ENCODE results near the gene KRTAP4-8. TPM values are rescaled to one million over a fixed set of nuclear protein-coding genes. Genes with fewer than 3 reads are reported as not detected.

KRTAP4-8 gene
- total RNA-seq, 1 experiment from 2014 or later: not detected

GRCh38 chr17:41054025-41054424 lies 43.9 kb downstream of the KRTAP4-8 start:
- H3K36me3 ChIP-seq (ENCODE audit: insufficient read depth, low read length): no peaks in the 10 kb centered on the region
- H3K79me2 ChIP-seq (ENCODE audit: low read length): no peaks in the 10 kb centered on the region
- peak; percentile 27 for DNase-seq
- no peak overlapping the region for H3K4me2 ChIP-seq (ENCODE audit: low read depth, low read length, poor library complexity, severe bottlenecking)
- H3K27ac ChIP-seq (ENCODE audit: low read length): no peak overlapping the region
- H3K9me2 ChIP-seq (replicated peaks; ENCODE audit: insufficient read depth, low read length): no peaks in the 10 kb centered on the region
- no peaks in the 10 kb centered on the region for H3K27me3 ChIP-seq (ENCODE audit: low read length)
- H3K9ac ChIP-seq (ENCODE audit: low read length): no peak overlapping the region
- no peaks in the 10 kb centered on the region for H3K9me3 ChIP-seq (ENCODE audit: low read length)
- no peaks in the 10 kb centered on the region for H3K4me1 ChIP-seq (ENCODE audit: low read length)
- no peaks in the 10 kb centered on the region for H4K20me1 ChIP-seq (ENCODE audit: insufficient read depth, low read depth, low read length)
- no peak overlapping the region for H2AFZ ChIP-seq (ENCODE audit: low read length)
- no peak overlapping the region for H3K4me3 ChIP-seq (ENCODE audit: low read length)

GRCh38 chr17:41052566-41052965 lies 45.4 kb downstream of the KRTAP4-8 start:
- Histone ChIP-seq H2AFZ (ENCODE audit: low read length) (no peak overlapping the region), H3K36me3 (ENCODE audit: insufficient read depth, low read length) (no peaks in the 10 kb centered on the region), H3K27ac (ENCODE audit: low read length) (no peak overlapping the region), H3K79me2 (ENCODE audit: low read length) (no peaks in the 10 kb centered on the region), H3K9me3 (ENCODE audit: low read length) (no peaks in the 10 kb centered on the region), H3K27me3 (ENCODE audit: low read length) (no peaks in the 10 kb centered on the region), H3K4me1 (ENCODE audit: low read length) (no peaks in the 10 kb centered on the region), H3K9ac (ENCODE audit: low read length) (no peak overlapping the region), H3K4me2 (ENCODE audit: low read depth, low read length, poor library complexity, severe bottlenecking) (no peak overlapping the region), H3K4me3 (ENCODE audit: low read length) (no peak overlapping the region), H3K9me2 (replicated peaks; ENCODE audit: insufficient read depth, low read length) (no peaks in the 10 kb centered on the region), H4K20me1 (ENCODE audit: insufficient read depth, low read depth, low read length) (no peaks in the 10 kb centered on the region)
- no peak for DNase-seq

DNA sequence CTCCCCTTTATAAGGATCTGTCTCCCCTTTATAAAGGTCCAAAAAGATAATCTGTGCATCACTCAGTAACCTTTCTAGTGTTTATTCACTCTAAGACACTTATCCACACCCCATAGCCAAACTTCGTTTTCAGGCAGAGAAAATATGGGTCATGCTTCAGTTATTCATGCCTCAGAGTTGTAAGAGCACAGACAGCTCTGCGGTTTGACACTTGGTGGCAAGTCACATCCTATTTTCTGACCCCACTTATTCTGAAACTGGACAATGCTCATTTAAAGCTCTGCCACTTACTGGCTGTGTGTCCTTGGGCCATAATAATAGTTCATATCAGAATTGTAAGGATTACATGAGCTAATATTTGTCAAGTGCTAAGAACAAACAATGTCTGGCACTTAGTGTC lies 48.8 kb downstream of the KRTAP4-8 start:
- H3K4me1 ChIP-seq (ENCODE audit: low read length): no peaks in the 10 kb centered on the region
- no peaks in the 10 kb centered on the region for H3K9me3 ChIP-seq (ENCODE audit: low read length)
- H3K9ac ChIP-seq (ENCODE audit: low read length): no peak overlapping the region
- no peak overlapping the region for H3K4me2 ChIP-seq (ENCODE audit: low read depth, low read length, poor library complexity, severe bottlenecking)
- H3K4me3 ChIP-seq (ENCODE audit: low read length): no peak overlapping the region
- no peaks in the 10 kb centered on the region for H3K36me3 ChIP-seq (ENCODE audit: insufficient read depth, low read length)
- no peak overlapping the region for H3K27ac ChIP-seq (ENCODE audit: low read length)
- H3K9me2 ChIP-seq (replicated peaks; ENCODE audit: insufficient read depth, low read length): no peaks in the 10 kb centered on the region
- no peak overlapping the region for H2AFZ ChIP-seq (ENCODE audit: low read length)
- H3K79me2 ChIP-seq (ENCODE audit: low read length): no peaks in the 10 kb centered on the region
- H3K27me3 ChIP-seq (ENCODE audit: low read length): no peaks in the 10 kb centered on the region
- no peaks in the 10 kb centered on the region for H4K20me1 ChIP-seq (ENCODE audit: insufficient read depth, low read depth, low read length)
- DNase-seq: peak; percentile 10

GRCh38 chr17:41048441-41048840 lies 49.5 kb downstream of the KRTAP4-8 start:
- H3K4me1 ChIP-seq (ENCODE audit: low read length): no peaks in the 10 kb centered on the region
- H3K9me2 ChIP-seq (replicated peaks; ENCODE audit: insufficient read depth, low read length): no peaks in the 10 kb centered on the region
- DNase-seq: peak; percentile 1
- H2AFZ ChIP-seq (ENCODE audit: low read length): no peak overlapping the region
- H3K36me3 ChIP-seq (ENCODE audit: insufficient read depth, low read length): no peaks in the 10 kb centered on the region
- H3K27ac ChIP-seq (ENCODE audit: low read length): no peak overlapping the region
- no peaks in the 10 kb centered on the region for H3K79me2 ChIP-seq (ENCODE audit: low read length)
- H3K27me3 ChIP-seq (ENCODE audit: low read length): no peaks in the 10 kb centered on the region
- H4K20me1 ChIP-seq (ENCODE audit: insufficient read depth, low read depth, low read length): no peaks in the 10 kb centered on the region
- no peak overlapping the region for H3K9ac ChIP-seq (ENCODE audit: low read length)
- H3K4me3 ChIP-seq (ENCODE audit: low read length): no peak overlapping the region
- H3K4me2 ChIP-seq (ENCODE audit: low read depth, low read length, poor library complexity, severe bottlenecking): no peak overlapping the region
- H3K9me3 ChIP-seq (ENCODE audit: low read length): no peaks in the 10 kb centered on the region

Other genes starting within 250 kb of the KRTAP4-8 start
- not detected in 2 replicates for gene KRT12, start 230.9 kb downstream of the KRTAP4-8 start, total RNA-seq (2014; rRNA removed; shearing (Covaris generic); ENCODE audit: low replicate concordance)
- not detected in 2 replicates for gene KRT20, start 212.9 kb downstream of the KRTAP4-8 start, total RNA-seq (2014; rRNA removed; shearing (Covaris generic); ENCODE audit: low replicate concordance)
- not detected in 2 replicates for gene KRT23, start 160.5 kb downstream of the KRTAP4-8 start, total RNA-seq (2014; rRNA removed; shearing (Covaris generic); ENCODE audit: low replicate concordance)
- not detected in 2 replicates for gene KRT39, start 131.2 kb downstream of the KRTAP4-8 start, total RNA-seq (2014; rRNA removed; shearing (Covaris generic); ENCODE audit: low replicate concordance)
- gene KRT40, start 113.8 kb downstream of the KRTAP4-8 start, total RNA-seq (2014; rRNA removed; shearing (Covaris generic); ENCODE audit: low replicate concordance): not detected in 2 replicates
- gene KRTAP3-3, start 104.0 kb downstream of the KRTAP4-8 start, total RNA-seq (2014; rRNA removed; shearing (Covaris generic); ENCODE audit: low replicate concordance): not detected in 2 replicates
- gene KRTAP3-2, start 98.2 kb downstream of the KRTAP4-8 start, total RNA-seq (2014; rRNA removed; shearing (Covaris generic); ENCODE audit: low replicate concordance): not detected in 2 replicates
- gene KRTAP3-1, start 89.0 kb downstream of the KRTAP4-8 start, total RNA-seq (2014; rRNA removed; shearing (Covaris generic); ENCODE audit: low replicate concordance): not detected in 2 replicates
- gene KRTAP1-5, start 70.9 kb downstream of the KRTAP4-8 start, total RNA-seq (2014; rRNA removed; shearing (Covaris generic); ENCODE audit: low replicate concordance): not detected in 2 replicates
- not detected in 2 replicates for gene KRTAP1-4, start 67.9 kb downstream of the KRTAP4-8 start, total RNA-seq (2014; rRNA removed; shearing (Covaris generic); ENCODE audit: low replicate concordance)
- not detected in 2 replicates for gene KRTAP1-3, start 63.3 kb downstream of the KRTAP4-8 start, total RNA-seq (2014; rRNA removed; shearing (Covaris generic); ENCODE audit: low replicate concordance)
- not detected in 2 replicates for gene KRTAP1-1, start 56.7 kb downstream of the KRTAP4-8 start, total RNA-seq (2014; rRNA removed; shearing (Covaris generic); ENCODE audit: low replicate concordance)
- not detected in 2 replicates for gene KRTAP2-1, start 50.8 kb downstream of the KRTAP4-8 start, total RNA-seq (2014; rRNA removed; shearing (Covaris generic); ENCODE audit: low replicate concordance)
- gene KRTAP2-2, start 42.9 kb downstream of the KRTAP4-8 start, total RNA-seq (2014; rRNA removed; shearing (Covaris generic); ENCODE audit: low replicate concordance): not detected in 2 replicates
- not detected in 2 replicates for gene KRTAP2-3, start 38.0 kb downstream of the KRTAP4-8 start, total RNA-seq (2014; rRNA removed; shearing (Covaris generic); ENCODE audit: low replicate concordance)
- gene KRTAP2-4, start 32.3 kb downstream of the KRTAP4-8 start, total RNA-seq (2014; rRNA removed; shearing (Covaris generic); ENCODE audit: low replicate concordance): not detected in 2 replicates
- gene KRTAP4-7, start 14.0 kb downstream of the KRTAP4-8 start, total RNA-seq (2014; rRNA removed; shearing (Covaris generic); ENCODE audit: low replicate concordance): not detected in 2 replicates
- gene KRTAP4-16, start 4.1 kb upstream of the KRTAP4-8 start, total RNA-seq (2014; rRNA removed; shearing (Covaris generic); ENCODE audit: low replicate concordance): not detected in 2 replicates
- gene KRTAP4-9, start 7.2 kb upstream of the KRTAP4-8 start, total RNA-seq (2014; rRNA removed; shearing (Covaris generic); ENCODE audit: low replicate concordance): not detected in 2 replicates
- gene KRTAP4-11, start 20.2 kb upstream of the KRTAP4-8 start, total RNA-seq (2014; rRNA removed; shearing (Covaris generic); ENCODE audit: low replicate concordance): not detected in 2 replicates
- gene KRTAP4-12, start 26.0 kb upstream of the KRTAP4-8 start, total RNA-seq (2014; rRNA removed; shearing (Covaris generic); ENCODE audit: low replicate concordance): not detected in 2 replicates
- not detected in 2 replicates for gene KRTAP4-6, start 42.4 kb upstream of the KRTAP4-8 start, total RNA-seq (2014; rRNA removed; shearing (Covaris generic); ENCODE audit: low replicate concordance)
- not detected in 2 replicates for gene KRTAP4-5, start 51.7 kb upstream of the KRTAP4-8 start, total RNA-seq (2014; rRNA removed; shearing (Covaris generic); ENCODE audit: low replicate concordance)
- not detected in 2 replicates for gene KRTAP4-4, start 62.6 kb upstream of the KRTAP4-8 start, total RNA-seq (2014; rRNA removed; shearing (Covaris generic); ENCODE audit: low replicate concordance)
- not detected in 2 replicates for gene KRTAP4-3, start 70.1 kb upstream of the KRTAP4-8 start, total RNA-seq (2014; rRNA removed; shearing (Covaris generic); ENCODE audit: low replicate concordance)
- not detected in 2 replicates for gene KRTAP4-2, start 80.1 kb upstream of the KRTAP4-8 start, total RNA-seq (2014; rRNA removed; shearing (Covaris generic); ENCODE audit: low replicate concordance)
- gene KRTAP4-1, start 86.8 kb upstream of the KRTAP4-8 start, total RNA-seq (2014; rRNA removed; shearing (Covaris generic); ENCODE audit: low replicate concordance): not detected in 2 replicates
- not detected in 2 replicates for gene KRTAP9-1, start 91.7 kb upstream of the KRTAP4-8 start, total RNA-seq (2014; rRNA removed; shearing (Covaris generic); ENCODE audit: low replicate concordance)
- not detected in 2 replicates for gene KRTAP9-2, start 128.5 kb upstream of the KRTAP4-8 start, total RNA-seq (2014; rRNA removed; shearing (Covaris generic); ENCODE audit: low replicate concordance)
- gene KRTAP9-3, start 134.3 kb upstream of the KRTAP4-8 start, total RNA-seq (2014; rRNA removed; shearing (Covaris generic); ENCODE audit: low replicate concordance): not detected in 2 replicates
- not detected in 2 replicates for gene KRTAP9-8, start 139.9 kb upstream of the KRTAP4-8 start, total RNA-seq (2014; rRNA removed; shearing (Covaris generic); ENCODE audit: low replicate concordance)
- gene KRTAP9-4, start 151.5 kb upstream of the KRTAP4-8 start, total RNA-seq (2014; rRNA removed; shearing (Covaris generic); ENCODE audit: low replicate concordance): not detected in 2 replicates
- gene KRTAP9-9, start 157.2 kb upstream of the KRTAP4-8 start, total RNA-seq (2014; rRNA removed; shearing (Covaris generic); ENCODE audit: low replicate concordance): not detected in 2 replicates
- gene KRTAP9-6, start 167.2 kb upstream of the KRTAP4-8 start, total RNA-seq (2014; rRNA removed; shearing (Covaris generic); ENCODE audit: low replicate concordance): not detected in 2 replicates
- gene KRTAP9-7, start 177.6 kb upstream of the KRTAP4-8 start, total RNA-seq (2014; rRNA removed; shearing (Covaris generic); ENCODE audit: low replicate concordance): not detected in 2 replicates
- gene KRTAP29-1, start 204.7 kb upstream of the KRTAP4-8 start, total RNA-seq (2014; rRNA removed; shearing (Covaris generic); ENCODE audit: low replicate concordance): not detected in 2 replicates
- gene KRTAP16-1, start 211.2 kb upstream of the KRTAP4-8 start, total RNA-seq (2014; rRNA removed; shearing (Covaris generic); ENCODE audit: low replicate concordance): not detected in 2 replicates
- 1.6 TPM in 1 of 2 replicates, not detected in the other for gene KRTAP17-1, start 217.6 kb upstream of the KRTAP4-8 start, total RNA-seq (2014; rRNA removed; shearing (Covaris generic); ENCODE audit: low replicate concordance)

Data from Karpas-422 (cell line).